ENCODE measurements around the gene CELF2. TPM values are rescaled to one million over a fixed set of nuclear protein-coding genes. Genes with fewer than 3 reads are reported as not detected.

CELF2 gene
- total RNA-seq, 4 donors from 2014 or later, result 30.0 to 56.6 (median 43.3) TPM

DNA sequence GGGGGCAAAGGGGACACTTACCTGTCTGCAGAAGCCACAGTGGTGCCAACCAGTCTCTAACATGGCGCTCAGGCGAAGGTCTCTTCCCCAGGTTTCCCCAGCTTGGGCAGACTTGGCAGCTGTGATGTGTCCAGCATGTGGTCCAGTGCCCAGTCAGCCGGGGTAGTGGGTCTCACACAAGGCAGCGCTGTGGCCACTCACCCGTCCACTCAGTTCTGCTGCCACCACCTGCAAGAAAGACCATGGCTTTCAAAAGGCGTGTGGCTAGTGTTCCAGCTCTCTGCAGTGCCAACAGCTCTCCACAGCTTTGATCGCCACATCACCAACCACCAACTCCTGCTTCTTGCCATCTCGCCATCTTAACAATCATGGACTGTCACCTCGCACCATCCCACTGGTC, 334.1 kb downstream of the CELF2 start:
- intact Hi-C loops (cut with DNase I; ENCODE audit: low total_unique reads), result no loop called here

DNA sequence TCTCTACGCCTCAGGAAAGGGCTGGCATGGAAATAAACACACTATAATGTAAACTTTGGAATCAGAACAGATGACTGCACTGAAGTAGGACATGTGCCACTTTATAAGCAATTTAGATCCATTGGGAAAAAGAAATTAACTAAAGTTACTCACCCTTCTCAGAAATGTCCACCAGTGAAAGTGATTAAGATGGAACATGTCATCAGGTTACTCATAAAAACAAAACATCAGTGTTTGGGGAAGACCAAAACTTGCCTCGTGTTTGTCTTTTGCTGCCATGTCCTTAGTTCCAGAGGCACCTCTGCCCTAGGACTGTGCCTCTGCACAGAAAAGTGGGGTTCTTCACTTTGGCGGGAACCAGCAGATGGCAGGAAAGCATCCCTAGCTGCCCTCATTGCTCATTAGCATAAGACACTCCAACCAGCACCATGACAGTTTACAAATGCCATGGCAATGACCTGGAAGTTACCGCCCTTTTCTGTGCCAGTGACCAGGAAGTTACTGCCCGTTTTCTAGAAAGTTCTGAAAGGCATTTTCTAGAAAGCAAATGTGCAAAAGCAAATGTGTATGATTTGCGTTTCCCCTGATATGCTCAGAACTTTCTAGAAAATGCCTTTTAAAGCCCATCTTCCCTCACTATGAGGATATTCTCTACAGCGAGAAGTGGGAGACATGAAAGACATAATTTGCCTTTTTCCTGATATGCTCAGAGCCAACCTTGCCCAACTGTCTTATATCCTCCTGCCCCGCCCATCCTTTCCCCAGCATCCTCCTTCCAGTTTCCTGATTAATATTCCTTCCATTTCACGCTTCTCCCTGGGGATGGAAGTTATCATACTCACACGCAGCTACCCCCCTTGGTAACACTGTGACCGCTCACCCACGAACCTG, 335.6 kb downstream of the CELF2 start:
- TF ChIP-seq POLR2A (IDR thresholded peaks at IDR 0.05) (no peak), CTCF (IDR thresholded peaks at IDR 0.05 in 4 of 5, conservative IDR thresholded peaks at IDR 0.05 in 1 of 5) (no peak)
- ATAC-seq (no peak), DNase-seq (no peak)
- H3K27me3 ChIP-seq, result no peaks in the 10 kb centered on the region
- H3K36me3 ChIP-seq, result no peaks in the 10 kb centered on the region
- no peak overlapping the region for H3K4me3 ChIP-seq
- no peak overlapping the region for H3K27ac ChIP-seq
- in situ Hi-C loops (cut with MboI; ENCODE audit: low sequenced_read_pairs in 4 of 4) (no loop called here), intact Hi-C loops (cut with DNase I; ENCODE audit: low total_unique reads) (no loop called here)
- no peaks in the 10 kb centered on the region for H3K9me3 ChIP-seq
- no peaks in the 10 kb centered on the region for H3K4me1 ChIP-seq

More for the DNA sequence above, 334.1 kb downstream of the CELF2 start:
- Histone ChIP-seq H3K4me1 (no peaks in the 10 kb centered on the region), H3K4me3 (no peak overlapping the region), H3K36me3 (no peaks in the 10 kb centered on the region), H3K27ac (no peak overlapping the region), H3K9me3 (no peaks in the 10 kb centered on the region), H3K27me3 (no peaks in the 10 kb centered on the region)
- ATAC-seq, result no peak
- TF ChIP-seq POLR2A (IDR thresholded peaks at IDR 0.05), result no peak
- TF ChIP-seq CTCF (IDR thresholded peaks at IDR 0.05 in 4 of 5, conservative IDR thresholded peaks at IDR 0.05 in 1 of 5), result no peak
- DNase-seq, result no peak
- in situ Hi-C loops (cut with MboI; ENCODE audit: low sequenced_read_pairs in 4 of 4), result no loop called here

- no peak for DNase-seq
- Histone ChIP-seq H3K27ac (no peak overlapping the region), H3K27me3 (no peaks in the 10 kb centered on the region), H3K4me1 (no peaks in the 10 kb centered on the region), H3K4me3 (no peak overlapping the region), H3K36me3 (no peaks in the 10 kb centered on the region), H3K9me3 (no peaks in the 10 kb centered on the region)
- TF ChIP-seq CTCF (IDR thresholded peaks at IDR 0.05 in 4 of 5, conservative IDR thresholded peaks at IDR 0.05 in 1 of 5) (no peak), POLR2A (IDR thresholded peaks at IDR 0.05) (no peak)
- intact Hi-C loops (cut with DNase I; ENCODE audit: low total_unique reads), result no loop called here
- in situ Hi-C loops (cut with MboI; ENCODE audit: low sequenced_read_pairs in 4 of 4), result no loop called here
- no peak for ATAC-seq
These were observed 337.2 kb downstream of the CELF2 start for GRCh38 chr10:11354823-11355222.

DNA sequence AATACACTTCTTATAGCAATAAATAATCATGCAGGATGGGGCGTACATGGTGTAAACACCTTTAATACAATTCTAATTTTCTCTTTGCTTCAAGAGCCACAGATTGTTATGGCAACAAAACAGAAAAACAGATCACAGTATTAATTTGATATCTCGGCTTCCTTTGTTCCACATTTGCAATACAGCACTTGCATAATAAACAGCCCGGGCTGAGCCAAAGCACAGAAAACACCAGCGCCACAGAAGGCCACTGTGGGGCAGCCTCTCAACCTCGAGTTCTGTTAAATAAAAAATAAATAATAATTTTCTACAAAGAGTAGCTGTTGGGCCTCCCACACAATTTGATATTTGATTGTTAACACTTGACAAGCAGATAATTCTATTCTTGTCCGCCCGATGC, 337.9 kb downstream of the CELF2 start:
- Histone ChIP-seq H3K9me3 (no peaks in the 10 kb centered on the region), H3K36me3 (no peaks in the 10 kb centered on the region), H3K27ac (no peak overlapping the region), H3K27me3 (no peaks in the 10 kb centered on the region), H3K4me1 (no peaks in the 10 kb centered on the region), H3K4me3 (no peak overlapping the region)
- DNase-seq (no peak), ATAC-seq (no peak)
- intact Hi-C loops (cut with DNase I; ENCODE audit: low total_unique reads), result no loop called here
- TF ChIP-seq CTCF (IDR thresholded peaks at IDR 0.05 in 4 of 5, conservative IDR thresholded peaks at IDR 0.05 in 1 of 5) (no peak), POLR2A (IDR thresholded peaks at IDR 0.05) (no peak)
- in situ Hi-C loops (cut with MboI; ENCODE audit: low sequenced_read_pairs in 4 of 4), result no loop called here
